HG02884 (cell line): ENCODE results near the gene CYB561A3.

Experiments used
- ATAC-seq: cut with Tn5 transposase; IDR thresholded peaks from one replicate; pipeline ENCODE4 v1.9.1; 2021; ENCODE audit warnings: mild to moderate bottlenecking, moderate library complexity; ENCODE audit not compliant: unreplicated experiment

CYB561A3 gene

DNA sequence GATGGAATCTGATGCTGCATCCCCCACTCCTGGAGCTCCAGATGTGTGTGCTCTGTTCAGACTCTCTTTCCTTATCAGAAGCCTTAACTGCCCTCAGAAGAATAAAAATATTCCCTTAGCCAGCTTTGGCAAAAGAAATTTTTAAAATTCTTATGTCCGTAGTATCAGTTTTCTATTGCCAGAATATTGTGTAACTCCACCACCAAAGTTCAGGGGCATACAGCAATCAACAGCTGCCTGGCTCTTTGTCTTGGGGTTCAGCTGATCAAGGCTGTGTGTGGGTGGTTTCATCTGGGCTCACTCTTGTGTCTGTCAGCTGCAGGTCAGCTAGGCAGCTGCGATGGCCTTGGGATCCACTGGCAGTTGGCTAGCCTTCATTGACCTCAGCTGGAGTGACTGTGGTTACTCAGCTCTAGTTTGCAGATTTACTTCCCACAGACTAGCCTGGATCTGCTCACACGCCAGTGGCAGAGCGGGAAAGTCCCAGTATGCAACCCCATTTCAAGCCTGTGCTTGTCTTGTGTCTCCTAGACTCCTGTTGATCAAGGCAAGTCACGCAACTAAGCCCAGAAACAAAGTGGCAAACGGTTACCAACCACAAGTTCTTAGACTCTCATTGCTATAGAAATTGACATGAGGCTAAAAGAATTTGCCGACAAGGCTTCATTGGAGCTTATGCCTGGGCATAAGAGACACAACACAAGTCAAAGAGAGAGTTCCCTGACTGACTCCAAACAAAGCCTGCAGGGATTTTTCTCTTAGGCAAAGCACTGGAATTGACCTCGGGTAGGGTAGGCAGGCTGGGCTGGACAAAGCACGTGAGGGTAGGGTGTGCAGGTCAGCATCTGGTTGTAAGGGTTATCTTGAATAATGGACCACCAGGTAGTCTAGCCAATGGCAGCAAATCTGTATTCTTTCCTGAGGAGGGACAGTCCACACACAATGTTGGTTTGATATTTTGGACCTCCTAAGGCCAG is 8.0 kb upstream of the CYB561A3 start:
- ATAC-seq, result no peak

DNA sequence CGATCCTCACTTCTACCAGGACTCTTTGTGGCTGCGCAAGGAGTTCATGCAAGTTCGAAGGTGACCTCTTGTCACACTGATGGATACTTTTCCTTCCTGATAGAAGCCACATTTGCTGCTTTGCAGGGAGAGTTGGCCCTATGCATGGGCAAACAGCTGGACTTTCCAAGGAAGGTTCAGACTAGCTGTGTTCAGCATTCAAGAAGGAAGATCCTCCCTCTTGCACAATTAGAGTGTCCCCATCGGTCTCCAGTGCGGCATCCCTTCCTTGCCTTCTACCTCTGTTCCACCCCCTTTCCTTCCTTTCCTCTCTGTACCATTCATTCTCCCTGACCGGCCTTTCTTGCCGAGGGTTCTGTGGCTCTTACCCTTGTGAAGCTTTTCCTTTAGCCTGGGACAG is 7.0 kb upstream of the CYB561A3 start:
- ATAC-seq, result no peak

- no peak for ATAC-seq
These were observed 5.7 kb upstream of the CYB561A3 start for GRCh38 chr11:61367406-61367805.

GRCh38 chr11:61364012-61364675 is 2.5 kb upstream of the CYB561A3 start:
- ATAC-seq, result no peak

- no peak for ATAC-seq
These were observed 827 bp upstream of the CYB561A3 start for GRCh38 chr11:61362542-61362875.

DNA sequence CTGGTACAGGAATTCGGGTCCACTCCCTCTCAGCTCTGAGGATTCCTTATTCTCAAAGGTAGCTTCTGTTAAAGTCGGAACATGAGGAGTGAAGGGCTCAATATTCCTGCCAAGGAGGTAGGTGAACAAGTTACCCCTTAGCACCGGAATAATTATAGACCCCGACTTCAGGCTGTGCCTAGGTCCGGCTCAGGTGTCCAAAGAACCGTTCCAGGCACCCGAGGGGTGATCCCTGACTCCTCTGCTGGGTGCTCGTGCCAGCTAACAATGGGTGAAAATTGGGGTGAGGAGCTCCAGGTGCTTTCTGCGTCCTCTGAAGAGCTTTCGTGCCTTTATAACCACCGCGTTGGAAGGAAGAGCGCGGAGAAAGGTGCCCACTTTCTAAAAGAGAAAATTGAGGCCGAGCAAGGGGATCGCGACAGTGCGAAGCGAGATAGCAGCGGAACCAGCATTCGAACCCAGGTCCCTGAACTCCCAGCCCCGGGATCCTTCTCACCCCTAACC is 393 bp downstream of the CYB561A3 start:
- no peak for ATAC-seq

- no peak for ATAC-seq
These were observed 2.2 kb downstream of the CYB561A3 start for GRCh38 chr11:61359516-61359915.

GRCh38 chr11:61358566-61358965 is 3.1 kb downstream of the CYB561A3 start:
- no peak for ATAC-seq

GRCh38 chr11:61357894-61358239 is 3.8 kb downstream of the CYB561A3 start:
- ATAC-seq, result no peak

GRCh38 chr11:61357233-61357893 is 4.3 kb downstream of the CYB561A3 start:
- peak; percentile 33 for ATAC-seq

DNA sequence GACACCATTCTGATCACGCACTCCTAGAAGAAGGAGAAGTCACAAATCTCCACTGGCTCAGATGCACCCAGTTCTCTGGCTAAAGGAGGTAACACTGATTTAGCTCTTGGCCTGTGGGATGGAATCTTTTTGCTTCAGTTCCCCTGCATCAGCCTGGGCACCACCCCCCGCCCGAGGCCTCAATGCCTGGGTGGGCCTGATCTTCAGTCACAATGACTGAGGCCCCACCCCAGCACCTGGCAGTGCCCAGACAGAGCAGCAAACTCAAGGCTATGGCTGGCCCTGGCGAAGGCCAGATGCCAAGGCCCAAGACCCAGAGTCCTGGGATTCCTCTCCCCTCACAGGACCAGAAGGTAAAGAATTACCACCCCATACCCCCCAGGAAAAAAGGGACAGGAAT is 5.0 kb downstream of the CYB561A3 start:
- no peak for ATAC-seq

- no peak for ATAC-seq
These were observed 7.5 kb downstream of the CYB561A3 start for GRCh38 chr11:61354208-61354607.

- ATAC-seq, result no peak
These were observed 8.3 kb downstream of the CYB561A3 start for GRCh38 chr11:61353131-61354067.

GRCh38 chr11:61352038-61352437 is 9.6 kb downstream of the CYB561A3 start:
- no peak for ATAC-seq

DNA sequence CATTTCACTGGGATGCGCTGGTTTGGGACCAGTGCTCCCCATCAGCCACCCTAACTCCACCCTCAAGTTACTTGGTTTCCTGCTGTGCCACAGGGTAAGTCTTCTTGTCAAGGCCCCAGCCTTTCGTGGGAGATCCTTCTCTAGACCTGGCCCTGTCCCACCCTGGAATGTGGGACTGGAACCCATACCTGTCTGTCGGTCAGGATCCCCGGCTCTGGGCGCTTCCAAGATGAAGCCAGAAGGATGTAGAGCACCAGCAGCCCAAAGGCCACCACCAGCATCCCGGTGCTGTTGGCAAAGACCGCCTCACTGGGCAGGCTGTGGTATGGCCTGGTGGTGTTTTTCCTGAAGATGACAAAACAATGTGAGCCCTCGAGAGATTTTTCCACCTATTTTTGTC is 10.9 kb downstream of the CYB561A3 start:
- ATAC-seq, result no peak

DNA sequence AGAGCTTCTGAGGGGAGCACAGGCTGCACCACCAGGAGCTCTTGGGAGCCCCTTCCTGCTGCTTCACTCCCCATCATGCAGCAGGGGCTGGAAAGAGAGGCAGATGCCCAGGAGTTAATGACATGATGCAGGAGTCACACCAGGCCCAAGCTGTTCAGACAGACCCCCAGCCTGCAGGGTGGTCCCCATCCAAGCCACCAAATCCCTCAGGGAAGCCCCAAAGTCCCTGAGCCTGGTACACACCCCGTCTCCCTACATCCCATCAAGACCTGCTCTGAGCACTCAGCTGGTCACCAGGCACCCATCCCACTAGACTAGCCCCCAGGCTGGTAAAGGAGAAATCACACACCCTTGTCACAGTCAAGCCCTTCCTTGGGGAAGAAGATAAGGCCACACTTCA is 11.3 kb downstream of the CYB561A3 start:
- no peak for ATAC-seq

DNA sequence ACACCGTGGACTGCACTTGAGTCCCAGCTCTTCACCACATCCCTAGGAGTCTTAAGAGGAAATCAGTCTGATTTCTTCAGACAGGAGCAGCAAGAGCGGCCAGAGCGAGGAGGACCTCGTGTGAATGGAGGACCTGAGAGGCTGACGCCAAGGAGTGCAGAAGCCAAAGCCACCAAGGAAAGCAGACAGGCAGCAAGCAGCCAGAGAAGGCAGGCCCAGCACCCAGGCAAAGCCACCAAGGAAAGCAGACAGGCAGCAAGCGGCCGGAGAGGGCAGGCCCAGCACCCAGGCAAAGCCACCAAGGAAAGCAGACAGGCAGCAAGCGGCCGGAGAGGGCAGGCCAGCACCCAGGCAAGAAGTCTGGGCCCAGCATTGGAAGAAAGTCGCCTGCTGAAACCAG is 11.8 kb downstream of the CYB561A3 start:
- no peak for ATAC-seq

DNA sequence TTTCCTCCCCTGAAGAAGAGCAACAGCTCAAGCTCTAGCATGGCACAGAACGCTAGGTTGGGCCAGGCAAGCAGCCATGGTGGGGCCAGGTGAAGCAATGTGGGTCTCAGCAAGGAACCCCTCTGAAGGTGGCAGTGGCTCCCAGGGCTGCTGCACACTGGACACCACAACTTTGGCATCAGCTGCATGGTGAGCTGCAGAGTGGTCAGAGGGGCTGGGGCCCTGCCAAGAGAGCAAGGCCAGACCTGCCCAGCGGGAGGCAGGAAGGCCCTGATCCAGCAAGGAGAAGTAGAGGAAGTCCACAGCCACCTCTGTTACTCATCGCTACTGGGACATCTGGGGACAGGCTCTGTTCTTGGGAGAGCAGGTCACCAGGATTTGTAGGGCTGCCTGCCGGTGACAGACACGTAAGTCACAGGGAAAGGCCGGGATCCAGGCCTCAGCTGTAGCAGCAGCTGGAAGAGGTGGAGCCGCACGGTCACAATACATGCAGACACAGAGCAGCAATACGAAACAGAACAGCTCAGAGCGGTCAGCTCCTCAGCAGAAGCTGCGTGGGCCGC is 12.4 kb downstream of the CYB561A3 start:
- no peak for ATAC-seq

DNA sequence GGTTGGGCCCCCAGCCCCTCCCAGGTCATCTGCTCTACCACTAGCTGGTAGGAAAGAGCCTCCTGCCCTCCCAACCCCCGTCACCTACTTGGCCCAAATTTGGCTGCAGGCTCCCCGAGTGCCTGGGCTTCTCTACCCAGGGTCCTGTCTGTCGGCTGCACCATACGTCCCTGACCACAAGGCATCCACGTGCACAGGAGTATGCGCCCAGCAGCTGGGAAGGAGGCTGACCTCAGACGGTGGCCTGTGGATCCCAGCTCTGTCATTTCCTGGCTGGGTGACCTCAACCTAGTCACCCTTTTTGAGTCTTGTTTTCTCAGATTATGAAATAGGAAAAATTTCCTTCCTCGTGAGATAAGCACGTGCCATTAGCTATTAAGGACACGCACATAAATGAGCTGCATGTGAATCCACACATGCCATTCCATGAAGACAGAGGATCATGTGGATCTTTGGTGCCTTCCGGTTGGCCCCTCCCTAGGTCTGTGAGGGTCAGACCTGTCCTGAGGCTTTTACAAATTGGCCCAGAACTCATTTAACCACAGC is 13.7 kb downstream of the CYB561A3 start:
- no peak for ATAC-seq
